Naive thymus-derived CD8-positive, alpha-beta T cell (primary cell): Measurements from ENCODE around the gene ZBED2. TPM values are rescaled to one million over a fixed set of nuclear protein-coding genes. Genes with fewer than 3 reads are reported as not detected.

Source experiments
- ATAC-seq, 2 donors: fragments of 150-1000 bp; cut with Tn5 transposase in 1 of 2; sonication (Bioruptor Pico), chemical (Tn5 transposase) in 1 of 2; 1 replicate in 1 of 2; 2 replicates in 1 of 2; pipeline ENCODE4 v1.10.0; 2021; ENCODE audit warnings: mild to moderate bottlenecking in 2 of 2, moderate library complexity in 2 of 2
- POLR2A ChIA-PET: fragments of 350-600 bp; sonication (Branson Sonifier 250); formaldehyde crosslinking; loops from one replicate; lab custom pipeline; 2021; ENCODE audit warnings: antibody characterized with exemption; lab: Charles Lee
- DNase-seq, 10 donors: peaks; one replicate each; pipeline versions ENCODE4 v3.0.0 to v3.0.0-alpha.2; 2020 to 2022
- H3K27ac Mint-ChIP-seq, 10 donors: one replicate each; pipeline ENCODE4 v1.8.0; 2020 to 2022; ENCODE audit warnings: mild to moderate bottlenecking in 10 of 10, mixed read lengths in 10 of 10, moderate library complexity in 4 of 10, inconsistent platforms in 1 of 10
- H3K27me3 Mint-ChIP-seq, 5 donors: one replicate each; pipeline ENCODE4 v1.8.0; 2021 to 2022; ENCODE audit warnings: mixed read lengths in 5 of 5
- H3K36me3 Mint-ChIP-seq, 3 donors: one replicate each; pipeline ENCODE4 v1.8.0; 2020 to 2022; ENCODE audit warnings: mixed read lengths in 3 of 3, mild to moderate bottlenecking in 2 of 3, inconsistent platforms in 1 of 3
- H3K4me1 Mint-ChIP-seq, 4 donors: one replicate each; pipeline ENCODE4 v1.8.0; 2021 to 2022; ENCODE audit warnings: mixed read lengths in 4 of 4
- H3K4me3 Mint-ChIP-seq, 10 donors: one replicate each; pipeline ENCODE4 v1.8.0; 2020 to 2022; ENCODE audit warnings: mild to moderate bottlenecking in 10 of 10, mixed read lengths in 10 of 10, moderate library complexity in 6 of 10, inconsistent platforms in 1 of 10
- H3K9me3 Mint-ChIP-seq, 9 donors: one replicate each; pipeline ENCODE4 v1.8.0; 2020 to 2022; ENCODE audit warnings: mixed read lengths in 9 of 9, mild to moderate bottlenecking in 3 of 9, inconsistent platforms in 1 of 9, moderate library complexity in 1 of 9
- polyA plus RNA-seq, 3 donors: library from polyadenylated mRNA; unstranded; fragments of 300-500 nt; fragmentation: Illumina TruSeq; gene quantifications; one replicate each; pipeline ENCODE4 v1.2.3, GENCODE V29; 2021
- total RNA-seq, 8 experiments: library from RNA in 2 of 8; stranded (reverse) in 2 of 8; gene quantifications; one replicate each; pipeline ENCODE4 v1.2.3 and lab custom pipeline; 2021 to 2026

ZBED2 gene
- total and polyA plus RNA-seq, 5 experiments from 2014 or later: 0.16 to 1.9 (median 0.70) TPM; not detected in 1

DNA sequence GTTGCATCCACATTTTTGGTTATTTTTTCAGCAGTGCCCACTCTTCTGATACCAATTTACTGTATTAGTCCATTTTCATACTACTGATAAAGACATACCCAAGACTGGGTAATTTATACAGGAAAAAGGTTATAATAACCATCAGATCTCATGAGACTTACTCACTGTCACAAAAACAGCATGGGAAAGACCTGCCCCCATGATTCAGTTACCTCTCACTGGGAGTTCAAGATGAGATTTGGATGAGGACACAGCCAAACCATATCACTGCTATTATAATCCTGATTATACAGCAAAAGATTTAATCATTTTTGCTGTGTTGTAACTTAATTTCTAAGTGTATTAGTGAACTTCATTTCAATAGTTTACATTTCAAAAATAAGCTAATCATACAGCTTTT lies 6.6 kb downstream of the ZBED2 start:
- peaks cover 18 to 33% (median 24%) of the 10 kb centered on the region in 4 donors for H3K4me1 Mint-ChIP-seq
- POLR2A ChIA-PET: no interaction called here
- H3K9me3 Mint-ChIP-seq: peaks cover 0 to 7% (median 0%) of the 10 kb centered on the region in 9 donors
- H3K27ac Mint-ChIP-seq: peak overlapping the region in 4 of 10 donors; percentile 5 to 51 (median 24)
- no peak for ATAC-seq
- no peak for DNase-seq
- no peak overlapping the region for H3K4me3 Mint-ChIP-seq
- no peaks in the 10 kb centered on the region for H3K27me3 Mint-ChIP-seq
- H3K36me3 Mint-ChIP-seq: peaks cover 20 to 89% (median 43%) of the 10 kb centered on the region in 3 donors

DNA sequence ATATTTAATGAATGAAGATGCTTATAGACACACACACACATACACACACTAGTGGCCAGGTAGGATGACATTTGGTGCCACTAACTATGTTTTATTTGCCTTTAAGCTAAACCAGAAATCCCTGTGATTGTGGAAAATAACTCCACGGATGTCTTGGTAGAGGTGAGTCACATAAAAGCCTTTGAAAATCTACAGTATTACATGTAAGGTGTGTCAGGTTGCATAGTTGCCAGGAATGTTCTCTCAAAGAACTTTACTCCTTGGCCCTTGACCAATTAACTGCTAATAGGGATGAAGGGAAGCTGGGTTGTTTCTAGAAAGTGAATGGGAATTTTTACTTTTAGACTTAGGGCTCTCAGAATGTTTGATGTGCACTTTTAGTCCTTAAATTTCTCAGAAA lies 9.9 kb downstream of the ZBED2 start:
- DNase-seq (no peak), ATAC-seq (no peak)
- peaks cover 0 to 7% (median 0%) of the 10 kb centered on the region in 9 donors for H3K9me3 Mint-ChIP-seq
- peak overlapping the region in 2 of 10 donors; percentile 34 to 72 for H3K27ac Mint-ChIP-seq
- POLR2A ChIA-PET: no interaction called here
- no peaks in the 10 kb centered on the region for H3K27me3 Mint-ChIP-seq
- H3K36me3 Mint-ChIP-seq: peaks cover 33 to 96% (median 63%) of the 10 kb centered on the region in 3 donors
- H3K4me1 Mint-ChIP-seq: peaks cover 24 to 51% (median 35%) of the 10 kb centered on the region in 4 donors
- no peak overlapping the region for H3K4me3 Mint-ChIP-seq

DNA sequence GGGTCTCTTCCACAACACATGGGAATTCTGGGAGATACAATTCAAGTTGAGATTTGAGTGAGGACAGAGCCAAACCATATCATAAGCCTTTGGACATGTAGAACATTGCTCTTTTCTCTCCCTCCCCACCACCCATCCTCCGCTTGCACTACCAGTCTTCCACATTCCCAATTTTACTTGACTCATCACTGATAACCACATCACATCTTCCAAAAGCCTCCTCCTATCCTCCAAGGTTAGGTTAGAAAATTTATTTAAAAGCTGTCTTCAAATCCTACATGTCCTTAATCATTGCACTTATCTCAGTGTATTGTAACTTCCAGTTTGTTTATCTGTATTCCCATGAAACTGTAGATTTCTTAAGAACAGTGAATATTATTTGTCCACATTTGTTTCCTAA lies 10.4 kb downstream of the ZBED2 start:
- Mint-ChIP-seq H3K4me1 (peaks cover 27 to 51% (median 35%) of the 10 kb centered on the region in 4 donors), H3K9me3 (peaks cover 0 to 7% (median 0%) of the 10 kb centered on the region in 9 donors), H3K27ac (peak overlapping the region in 3 of 10 donors; percentile 32 to 58 (median 34)), H3K4me3 (no peak overlapping the region), H3K27me3 (no peaks in the 10 kb centered on the region), H3K36me3 (peaks cover 36 to 96% (median 67%) of the 10 kb centered on the region in 3 donors)
- POLR2A ChIA-PET: no interaction called here
- DNase-seq (no peak), ATAC-seq (no peak)

DNA sequence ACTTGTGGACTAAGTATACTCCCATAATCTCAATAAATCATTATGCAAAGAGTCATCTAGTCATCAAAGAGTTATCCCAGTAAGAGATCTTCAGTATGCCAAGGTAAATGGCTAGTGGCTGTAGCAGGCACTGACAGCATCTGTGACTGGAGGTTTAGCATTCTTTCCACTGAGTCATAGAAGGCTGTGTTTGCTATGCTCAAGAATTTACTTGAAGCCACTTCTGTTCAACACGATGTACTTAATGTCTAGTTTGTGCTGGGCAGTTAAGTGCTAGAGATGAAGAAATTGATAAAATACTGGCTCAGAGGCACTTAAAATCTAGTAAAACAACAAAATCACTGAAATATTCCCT lies 13.0 kb downstream of the ZBED2 start:
- no peaks in the 10 kb centered on the region for H3K27me3 Mint-ChIP-seq
- POLR2A ChIA-PET: no interaction called here
- H3K4me3 Mint-ChIP-seq: no peak overlapping the region
- peaks cover 32 to 98% (median 68%) of the 10 kb centered on the region in 3 donors for H3K36me3 Mint-ChIP-seq
- peaks cover 30 to 49% (median 47%) of the 10 kb centered on the region in 4 donors for H3K4me1 Mint-ChIP-seq
- DNase-seq (no peak), ATAC-seq (no peak)
- peaks cover 0 to 7% (median 0%) of the 10 kb centered on the region in 9 donors for H3K9me3 Mint-ChIP-seq
- peak overlapping the region in 7 of 10 donors; percentile 12 to 81 (median 58) for H3K27ac Mint-ChIP-seq

DNA sequence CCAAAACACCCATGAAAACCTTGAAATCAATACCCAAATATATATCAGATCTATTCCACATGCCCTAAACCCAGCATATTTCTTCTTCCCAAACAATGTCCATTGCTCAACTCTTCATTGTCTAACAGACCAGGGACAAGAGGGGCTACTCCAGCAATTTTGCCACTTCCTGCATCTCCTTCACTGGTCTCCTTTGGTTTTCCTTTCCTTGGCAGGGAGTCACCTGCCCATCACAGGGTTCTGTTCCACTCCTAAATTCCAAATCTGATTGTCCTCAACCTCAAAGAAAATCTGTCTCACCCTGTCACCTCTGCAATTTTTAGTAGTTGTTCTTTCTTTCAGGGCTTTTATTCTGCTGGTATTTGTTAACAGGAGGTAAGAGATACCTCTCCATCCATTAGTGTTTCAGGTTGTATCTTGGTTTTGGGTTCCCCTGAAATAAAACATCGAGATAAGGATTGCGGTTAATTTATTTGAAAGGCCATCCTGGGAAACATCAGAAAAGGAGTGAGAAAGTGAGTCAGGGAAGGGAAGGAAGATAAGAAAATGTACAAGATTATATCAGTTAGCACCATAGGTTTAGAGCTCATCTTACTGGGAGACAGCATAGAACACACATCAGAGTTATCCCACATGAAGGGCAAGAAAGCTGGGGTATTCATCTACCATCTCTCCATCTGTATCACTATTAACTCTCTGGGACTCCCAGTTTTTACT lies 13.6 kb downstream of the ZBED2 start:
- Mint-ChIP-seq H3K36me3 (peaks cover 28 to 98% (median 66%) of the 10 kb centered on the region in 3 donors), H3K27me3 (no peaks in the 10 kb centered on the region), H3K27ac (peak overlapping the region in 9 of 10 donors; percentile 7 to 76 (median 54)), H3K4me1 (peaks cover 31 to 54% (median 50%) of the 10 kb centered on the region in 4 donors), H3K4me3 (no peak overlapping the region), H3K9me3 (peaks cover 0 to 4% (median 0%) of the 10 kb centered on the region in 9 donors)
- DNase-seq: no peak
- POLR2A ChIA-PET: no interaction called here
- no peak for ATAC-seq

DNA sequence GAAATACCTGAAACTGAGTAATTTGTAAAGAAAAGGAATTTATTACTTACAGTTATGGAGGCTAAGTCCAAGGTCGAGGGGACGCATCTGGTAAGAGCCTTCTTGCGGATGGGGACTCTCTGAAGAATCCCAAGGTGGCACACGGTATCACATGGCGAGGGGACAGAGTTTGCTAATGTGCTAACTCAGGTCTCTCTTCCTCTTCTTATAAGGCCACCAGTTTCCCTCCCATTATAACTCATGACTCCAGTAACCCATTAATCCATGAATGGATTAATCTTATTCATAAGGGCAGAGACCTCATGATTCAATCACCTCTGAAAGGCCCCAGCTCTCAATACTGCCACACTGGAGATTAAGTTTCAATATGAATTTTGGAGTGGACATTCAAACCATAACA lies 15.7 kb downstream of the ZBED2 start:
- H3K4me3 Mint-ChIP-seq: no peak overlapping the region
- peaks cover 19 to 86% (median 51%) of the 10 kb centered on the region in 3 donors for H3K36me3 Mint-ChIP-seq
- POLR2A ChIA-PET: interaction anchor here (2.1 kb wide), 1 partner anchor 37 kb away, joined by 4 read pairs; no protein-coding TSS in a partner anchor
- ATAC-seq (no peak), DNase-seq (no peak)
- H3K9me3 Mint-ChIP-seq: no peaks in the 10 kb centered on the region
- peaks cover 27 to 64% (median 59%) of the 10 kb centered on the region in 4 donors for H3K4me1 Mint-ChIP-seq
- H3K27me3 Mint-ChIP-seq: no peaks in the 10 kb centered on the region
- peak overlapping the region in 5 of 10 donors; percentile 16 to 64 (median 42) for H3K27ac Mint-ChIP-seq

DNA sequence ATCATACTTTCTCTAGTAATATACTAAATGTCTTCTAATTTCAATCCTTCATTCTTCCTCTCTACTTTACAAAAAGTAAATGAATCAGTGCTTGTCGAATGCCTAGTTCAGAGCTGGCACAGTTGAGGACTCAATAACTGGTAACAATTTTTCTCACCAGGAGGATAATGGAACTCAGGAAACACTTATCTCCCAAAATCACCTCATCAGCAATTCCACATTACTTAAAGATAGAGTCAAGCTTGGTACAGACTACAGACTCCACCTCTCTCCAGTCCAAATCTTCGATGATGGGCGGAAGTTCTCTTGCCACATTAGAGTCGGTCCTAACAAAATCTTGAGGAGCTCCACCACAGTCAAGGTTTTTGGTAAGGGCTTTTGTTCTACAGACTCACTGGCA lies 16.3 kb downstream of the ZBED2 start:
- Mint-ChIP-seq H3K36me3 (peaks cover 19 to 82% (median 46%) of the 10 kb centered on the region in 3 donors), H3K27ac (peak overlapping the region in 4 of 10 donors; percentile 11 to 64 (median 46)), H3K27me3 (no peaks in the 10 kb centered on the region), H3K4me3 (no peak overlapping the region), H3K4me1 (peaks cover 28 to 61% (median 56%) of the 10 kb centered on the region in 4 donors), H3K9me3 (no peaks in the 10 kb centered on the region)
- ATAC-seq (no peak), DNase-seq (no peak)
- POLR2A ChIA-PET: interaction anchor here (2.1 kb wide), 1 partner anchor 37 kb away, joined by 4 read pairs; no protein-coding TSS in a partner anchor

DNA sequence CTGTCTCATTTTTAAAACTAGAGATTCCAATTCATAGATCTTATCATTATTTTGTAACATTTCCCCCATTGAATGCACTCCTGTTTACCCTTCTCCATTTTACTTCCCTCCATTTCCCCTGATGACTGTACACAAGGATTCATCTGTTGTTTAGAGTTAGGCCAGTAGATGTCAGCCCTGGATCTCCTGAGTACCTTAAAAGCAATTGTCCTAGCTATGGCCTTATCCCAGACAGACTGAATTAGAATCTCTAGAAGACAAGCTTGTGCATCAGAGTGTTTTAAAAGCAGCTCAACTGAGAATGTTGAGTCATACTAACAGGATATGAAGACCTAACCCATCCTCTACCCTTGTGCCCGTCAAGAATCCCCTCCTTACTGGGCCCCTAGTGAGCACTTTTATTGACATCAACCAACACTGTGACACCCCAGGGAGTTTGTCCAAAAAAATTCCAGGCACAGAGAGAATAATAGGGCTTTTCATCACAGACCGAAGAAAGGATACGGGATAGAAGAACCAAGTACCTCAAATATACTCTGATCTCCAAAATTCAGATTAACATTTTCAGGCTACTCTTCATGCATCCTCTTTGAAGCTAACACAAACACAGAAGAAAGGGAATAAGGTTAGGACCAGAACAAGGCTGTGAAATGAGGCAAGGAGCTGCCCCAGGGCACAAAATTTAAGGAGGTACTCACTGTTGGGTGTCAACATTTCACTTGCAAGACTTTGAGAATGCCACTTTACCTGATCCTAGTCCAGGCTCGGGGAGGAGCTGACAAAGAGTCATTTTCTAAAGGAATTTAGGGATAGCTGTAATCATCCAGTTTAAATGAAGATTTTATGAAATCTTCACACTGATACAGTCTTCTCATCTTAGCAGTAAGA lies 17.1 kb downstream of the ZBED2 start:
- Mint-ChIP-seq H3K4me3 (no peak overlapping the region), H3K27me3 (no peaks in the 10 kb centered on the region), H3K36me3 (peaks cover 19 to 81% (median 46%) of the 10 kb centered on the region in 3 donors), H3K4me1 (peaks cover 33 to 65% (median 61%) of the 10 kb centered on the region in 4 donors), H3K9me3 (no peaks in the 10 kb centered on the region), H3K27ac (peak overlapping the region; percentile 4 to 79 (median 46))
- POLR2A ChIA-PET: interaction anchor here (0.6 to 2.1 kb wide), 2 partner anchors 38 to 116 kb away, joined by 3 to 4 read pairs; no protein-coding TSS in a partner anchor
- ATAC-seq: peak; percentile 70 to 71
- no peak for DNase-seq

DNA sequence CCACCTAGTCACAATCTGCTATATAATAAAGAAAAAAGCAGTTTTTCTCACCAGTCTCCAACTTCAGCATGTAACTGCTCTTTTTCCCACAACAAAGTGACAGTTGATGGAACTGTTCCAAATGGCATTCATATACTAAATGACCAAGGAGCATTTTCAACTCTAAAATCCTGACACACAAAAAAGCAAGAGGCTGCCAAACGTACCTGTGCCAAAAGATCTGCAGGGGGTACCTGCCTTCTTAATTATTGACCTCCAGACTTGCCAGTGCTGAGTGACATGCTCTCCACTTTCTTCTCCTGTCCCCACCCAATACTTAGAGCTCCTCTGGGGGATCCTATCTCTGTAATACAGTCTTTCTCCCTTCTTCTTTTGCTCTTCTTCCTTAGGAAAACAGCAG lies 18.0 kb downstream of the ZBED2 start:
- no peaks in the 10 kb centered on the region for H3K9me3 Mint-ChIP-seq

DNA sequence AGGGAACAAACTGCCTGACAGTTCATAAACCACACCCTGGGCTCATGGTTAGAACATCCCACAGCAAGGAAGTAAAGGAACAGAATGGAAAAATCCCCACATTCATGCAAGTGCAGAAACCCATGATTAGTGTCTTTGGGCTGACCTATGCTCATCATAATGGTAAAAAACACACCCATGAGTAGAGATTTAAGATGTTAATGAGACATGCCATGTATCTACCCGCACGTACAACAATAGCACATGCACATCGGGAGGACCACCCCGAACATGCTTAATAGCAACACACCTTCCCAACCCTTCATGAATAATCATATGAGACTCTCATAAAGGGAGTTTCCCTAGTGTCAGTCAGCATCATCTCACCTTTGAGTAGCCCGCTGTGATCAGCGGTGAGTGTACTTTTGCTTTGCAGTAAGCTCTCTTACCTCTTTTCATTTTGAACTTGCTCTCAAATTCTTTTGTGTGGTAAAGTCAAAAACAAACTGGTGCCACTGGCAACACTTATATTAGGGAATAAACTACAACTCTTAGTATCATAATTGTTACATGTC lies 23.2 kb downstream of the ZBED2 start:
- peaks cover 0 to 76% (median 33%) of the 10 kb centered on the region in 3 donors for H3K36me3 Mint-ChIP-seq
- peaks cover 38 to 71% (median 66%) of the 10 kb centered on the region in 4 donors for H3K4me1 Mint-ChIP-seq
- H3K4me3 Mint-ChIP-seq: peak overlapping the region in 2 of 10 donors; percentile 9 to 29
- no peaks in the 10 kb centered on the region for H3K9me3 Mint-ChIP-seq
- DNase-seq: peak in 3 of 10 donors; percentile 9 to 17 (median 16)
- peak overlapping the region in 8 of 10 donors; percentile 1 to 87 (median 44) for H3K27ac Mint-ChIP-seq
- POLR2A ChIA-PET: no interaction called here
- ATAC-seq: peak; percentile 68 to 93
- no peaks in the 10 kb centered on the region for H3K27me3 Mint-ChIP-seq

More for the DNA sequence above, 18.0 kb downstream of the ZBED2 start:
- POLR2A ChIA-PET: no interaction called here
- Mint-ChIP-seq H3K27ac (peak overlapping the region in 9 of 10 donors; percentile 4 to 79 (median 51)), H3K27me3 (no peaks in the 10 kb centered on the region), H3K4me1 (peaks cover 35 to 66% (median 64%) of the 10 kb centered on the region in 4 donors), H3K36me3 (peaks cover 19 to 81% (median 41%) of the 10 kb centered on the region in 3 donors), H3K4me3 (no peak overlapping the region)
- no peak for ATAC-seq
- no peak for DNase-seq

DNA sequence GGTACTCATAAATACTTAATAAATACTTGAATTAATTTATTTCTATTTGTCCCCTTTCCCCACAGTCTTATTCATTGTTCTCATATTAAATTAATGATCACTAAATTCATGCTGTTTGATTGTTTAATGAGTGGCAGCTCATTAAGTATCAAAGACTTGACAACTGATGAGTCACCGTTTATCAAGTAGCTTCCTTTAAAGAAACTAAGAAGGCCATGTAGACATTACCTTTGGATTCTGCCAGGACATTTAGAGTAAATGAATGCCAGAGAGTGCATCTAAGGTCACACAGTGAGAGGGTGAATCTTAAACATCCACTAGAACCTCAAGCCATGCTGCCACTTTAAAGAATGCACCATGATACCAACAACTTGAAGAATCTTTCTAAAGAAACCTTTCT lies 23.9 kb downstream of the ZBED2 start:
- DNase-seq (no peak), ATAC-seq (no peak)
- H3K27me3 Mint-ChIP-seq: no peaks in the 10 kb centered on the region
- no peak overlapping the region for H3K4me3 Mint-ChIP-seq
- H3K4me1 Mint-ChIP-seq: peaks cover 38 to 71% (median 67%) of the 10 kb centered on the region in 4 donors
- H3K27ac Mint-ChIP-seq: peak overlapping the region in 3 of 10 donors; percentile 69 to 87 (median 80)
- peaks cover 0 to 77% (median 30%) of the 10 kb centered on the region in 3 donors for H3K36me3 Mint-ChIP-seq
- POLR2A ChIA-PET: no interaction called here
- H3K9me3 Mint-ChIP-seq: no peaks in the 10 kb centered on the region
